Fibroblast of lung (primary cell): ENCODE data around the gene GBP7. TPM values are rescaled to one million over a fixed set of nuclear protein-coding genes. Genes with fewer than 3 reads are reported as not detected.
"Not testable (repeated sequence)": the region's sequence is repeated elsewhere in the genome, so short reads cannot be mapped to it uniquely, and the experiment has no call there.

Experiments
- DNase-seq, 2 donors: peaks; one replicate each; pipeline versions ENCODE4 v3.0.0 to v3.0.0-alpha.2; 2010; ENCODE audit warnings: low read depth in 2 of 2
- H2AFZ ChIP-seq: 2 replicates; pipeline ENCODE4 v1.5.1; 2012; ENCODE audit warnings: low read length, control low read depth, inconsistent platforms
- H3K27ac ChIP-seq: 2 replicates; pipeline ENCODE4 v1.5.1; 2011; ENCODE audit warnings: low read length, control low read depth; ENCODE audit not compliant: insufficient read depth
- H3K27me3 ChIP-seq: 2 replicates; pipeline ENCODE4 v1.5.1; 2011; ENCODE audit warnings: mild to moderate bottlenecking, low read length; ENCODE audit not compliant: control insufficient read depth, insufficient read depth
- H3K36me3 ChIP-seq: 2 replicates; pipeline ENCODE4 v1.5.1; 2011; ENCODE audit warnings: low read length; ENCODE audit not compliant: control insufficient read depth, insufficient read depth
- H3K4me1 ChIP-seq: 2 replicates; pipeline ENCODE4 v1.5.1; 2011; ENCODE audit warnings: low read length; ENCODE audit not compliant: control insufficient read depth, insufficient read depth; ENCODE audit errors: extremely low read depth
- H3K4me2 ChIP-seq: 2 replicates; pipeline ENCODE4 v1.5.1; 2011; ENCODE audit warnings: low read length, control low read depth; ENCODE audit not compliant: insufficient read depth; ENCODE audit errors: extremely low read depth
- H3K4me3 ChIP-seq, 4 experiments: fragments of 200-600 bp in 1 of 4; sonication (generic) in 1 of 4; replicated peaks in 1 of 4; 2 replicates each; pipeline ENCODE4 v1.5.1; 2011 to 2016; ENCODE audit warnings: low read length in 4 of 4, low read depth in 3 of 4, mild to moderate bottlenecking in 3 of 4, control low read depth in 2 of 4, inconsistent platforms in 1 of 4, mixed read lengths in 1 of 4; ENCODE audit not compliant: insufficient read depth in 1 of 4; ENCODE audit errors: control extremely low read depth in 1 of 4
- H3K79me2 ChIP-seq: 2 replicates; pipeline ENCODE4 v1.5.1; 2012; ENCODE audit warnings: mild to moderate bottlenecking, low read length, inconsistent platforms; ENCODE audit not compliant: control insufficient read depth, insufficient read depth
- H3K9ac ChIP-seq: 2 replicates; pipeline ENCODE4 v1.5.1; 2011; ENCODE audit warnings: mild to moderate bottlenecking, low read length, control low read depth; ENCODE audit not compliant: insufficient read depth
- H3K9me3 ChIP-seq: 2 replicates; pipeline ENCODE4 v1.5.1; 2012; ENCODE audit warnings: low read depth, low read length; ENCODE audit not compliant: control insufficient read depth, insufficient read depth
- H4K20me1 ChIP-seq: 2 replicates; pipeline ENCODE4 v1.5.1; 2011; ENCODE audit warnings: low read length; ENCODE audit not compliant: control insufficient read depth, insufficient read depth; ENCODE audit errors: extremely low read depth
- EZH2 ChIP-seq: IDR thresholded peaks from 2 replicates; pipeline ENCODE4 v1.5.1; 2012; ENCODE audit warnings: low read length, control low read depth, mild to moderate bottlenecking; ENCODE audit errors: missing control alignments
- polyA plus RNA-seq, 2 donors: library from polyadenylated mRNA; depleted of rRNA in 1 of 2; stranded (reverse) in 1 of 2; unstranded in 1 of 2; fragments of >200 nt; gene quantifications; 2 replicates each; pipeline ENCODE4 v1.2.1, GENCODE V29; 2011 to 2012; ENCODE audit warnings: missing spikeins in 1 of 2
- total RNA-seq: library from RNA; depleted of rRNA; stranded (reverse); fragments of >200 nt; gene quantifications from 2 replicates; pipeline ENCODE4 v1.2.1, GENCODE V29; 2014
- TF ChIP-seq, protein P1 (sequence below), 2 donors: IDR thresholded peaks in 1 of 2; conservative IDR thresholded peaks in 1 of 2; 1 replicate in 1 of 2; 2 replicates in 1 of 2; pipeline ENCODE4 v1.5.1; 2011 to 2012; ENCODE audit warnings: low read length in 2 of 2, control low read depth in 1 of 2, inconsistent platforms in 1 of 2, low read depth in 1 of 2, mild to moderate bottlenecking in 1 of 2

GBP7 gene
- total and polyA plus RNA-seq, 2 donors (not counting 1 experiment from before 2014, with no cell fraction given), result not detected

DNA sequence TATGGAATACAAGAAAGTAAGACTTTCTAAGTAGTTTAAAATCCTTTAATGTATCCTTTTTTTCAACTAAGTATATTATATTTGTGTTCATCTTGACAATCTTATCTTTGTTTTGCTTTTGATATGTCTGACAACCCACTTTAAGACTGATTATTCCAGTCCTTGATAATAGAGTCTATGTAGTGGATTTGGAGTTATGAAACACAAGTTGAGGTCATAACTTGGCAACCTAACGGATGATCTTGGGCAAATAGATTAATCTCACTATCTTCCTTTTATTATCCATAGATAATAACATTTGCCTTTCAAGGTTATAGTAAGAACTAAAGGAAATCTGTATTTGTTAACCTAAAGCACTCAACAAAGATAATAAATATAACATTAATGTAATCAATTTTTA is 45.1 kb downstream of the GBP7 start:
- Histone ChIP-seq H3K4me3 (no peak overlapping the region), H3K4me2 (no peak overlapping the region), H3K9me3 (no peaks in the 10 kb centered on the region), H3K4me1 (peaks cover 4% of the 10 kb centered on the region), H2AFZ (no peak overlapping the region), H3K27ac (no peak overlapping the region), H3K27me3 (no peaks in the 10 kb centered on the region), H4K20me1 (no peaks in the 10 kb centered on the region), H3K36me3 (no peaks in the 10 kb centered on the region), H3K79me2 (no peaks in the 10 kb centered on the region), H3K9ac (no peak overlapping the region)
- DNase-seq, result peak in 1 of 2 donors; percentile 32
- TF ChIP-seq, protein P1, sequence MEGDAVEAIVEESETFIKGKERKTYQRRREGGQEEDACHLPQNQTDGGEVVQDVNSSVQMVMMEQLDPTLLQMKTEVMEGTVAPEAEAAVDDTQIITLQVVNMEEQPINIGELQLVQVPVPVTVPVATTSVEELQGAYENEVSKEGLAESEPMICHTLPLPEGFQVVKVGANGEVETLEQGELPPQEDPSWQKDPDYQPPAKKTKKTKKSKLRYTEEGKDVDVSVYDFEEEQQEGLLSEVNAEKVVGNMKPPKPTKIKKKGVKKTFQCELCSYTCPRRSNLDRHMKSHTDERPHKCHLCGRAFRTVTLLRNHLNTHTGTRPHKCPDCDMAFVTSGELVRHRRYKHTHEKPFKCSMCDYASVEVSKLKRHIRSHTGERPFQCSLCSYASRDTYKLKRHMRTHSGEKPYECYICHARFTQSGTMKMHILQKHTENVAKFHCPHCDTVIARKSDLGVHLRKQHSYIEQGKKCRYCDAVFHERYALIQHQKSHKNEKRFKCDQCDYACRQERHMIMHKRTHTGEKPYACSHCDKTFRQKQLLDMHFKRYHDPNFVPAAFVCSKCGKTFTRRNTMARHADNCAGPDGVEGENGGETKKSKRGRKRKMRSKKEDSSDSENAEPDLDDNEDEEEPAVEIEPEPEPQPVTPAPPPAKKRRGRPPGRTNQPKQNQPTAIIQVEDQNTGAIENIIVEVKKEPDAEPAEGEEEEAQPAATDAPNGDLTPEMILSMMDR (conservative IDR thresholded peaks at IDR 0.05 in 1 of 2, IDR thresholded peaks at IDR 0.05 in 1 of 2; ENCODE audit: low read depth in 1 of 2, low read length in 2 of 2), result no peak
- no peak for TF ChIP-seq EZH2

DNA sequence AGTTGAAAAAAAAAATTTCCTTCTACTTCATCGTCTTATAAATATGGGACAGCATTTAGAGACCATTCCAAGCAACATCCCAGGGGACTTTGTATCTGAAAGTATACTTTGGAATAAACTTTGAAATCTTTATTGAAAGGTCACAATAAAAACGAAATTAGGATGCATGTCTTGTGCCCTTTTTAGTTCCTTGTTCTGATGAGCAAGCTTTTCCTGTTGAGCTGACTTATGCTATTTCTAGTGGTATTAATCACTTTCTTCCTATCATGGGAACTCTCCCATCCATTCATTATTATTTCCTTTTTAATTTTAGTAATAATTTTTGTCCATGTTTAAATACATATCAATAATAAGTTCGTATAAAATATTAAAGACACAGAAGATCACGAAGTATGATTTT is 45.9 kb downstream of the GBP7 start:
- H3K4me3 ChIP-seq, result no peak overlapping the region
- H3K27ac ChIP-seq, result no peak overlapping the region
- H3K36me3 ChIP-seq, result no peaks in the 10 kb centered on the region
- H2AFZ ChIP-seq, result no peak overlapping the region
- H3K79me2 ChIP-seq, result no peaks in the 10 kb centered on the region
- DNase-seq, result no peak
- H3K4me2 ChIP-seq, result no peak overlapping the region
- TF ChIP-seq EZH2, result no peak
- TF ChIP-seq, protein P1 (conservative IDR thresholded peaks at IDR 0.05 in 1 of 2, IDR thresholded peaks at IDR 0.05 in 1 of 2; ENCODE audit: low read depth in 1 of 2, low read length in 2 of 2), result no peak
- peaks cover 6% of the 10 kb centered on the region for H3K4me1 ChIP-seq
- no peaks in the 10 kb centered on the region for H3K9me3 ChIP-seq
- no peak overlapping the region for H3K9ac ChIP-seq
- H4K20me1 ChIP-seq, result no peaks in the 10 kb centered on the region
- H3K27me3 ChIP-seq, result no peaks in the 10 kb centered on the region

DNA sequence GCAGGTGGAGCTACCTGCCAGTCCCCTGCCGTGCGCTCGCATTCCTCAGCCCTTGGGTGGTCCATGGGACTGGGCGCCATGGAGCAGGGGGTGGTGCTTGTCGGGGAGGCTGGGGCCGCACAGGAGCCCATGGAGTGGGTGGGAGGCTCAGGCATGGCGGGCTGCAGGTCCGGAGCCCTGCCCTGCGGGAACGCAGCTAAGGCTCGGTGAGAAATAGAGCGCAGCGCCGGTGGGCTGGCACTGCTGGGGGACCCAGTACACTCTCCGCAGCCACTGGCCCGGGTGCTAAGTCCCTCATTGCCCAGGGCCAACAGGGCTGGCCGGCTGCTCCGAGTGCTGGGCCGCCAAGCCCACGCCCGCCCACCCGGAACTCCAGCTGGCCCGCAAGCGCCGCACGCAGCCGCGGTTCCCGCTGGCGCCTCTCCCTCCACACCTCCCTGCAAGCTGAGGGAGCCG is 47.8 kb downstream of the GBP7 start:
- H3K27me3 ChIP-seq, H3K4me1 ChIP-seq, H3K4me2 ChIP-seq, H3K4me3 ChIP-seq, H3K79me2 ChIP-seq, H3K9ac ChIP-seq, H3K9me3 ChIP-seq, DNase-seq, H3K27ac ChIP-seq, H4K20me1 ChIP-seq, H2AFZ ChIP-seq, H3K36me3 ChIP-seq: not testable (repeated sequence)

DNA sequence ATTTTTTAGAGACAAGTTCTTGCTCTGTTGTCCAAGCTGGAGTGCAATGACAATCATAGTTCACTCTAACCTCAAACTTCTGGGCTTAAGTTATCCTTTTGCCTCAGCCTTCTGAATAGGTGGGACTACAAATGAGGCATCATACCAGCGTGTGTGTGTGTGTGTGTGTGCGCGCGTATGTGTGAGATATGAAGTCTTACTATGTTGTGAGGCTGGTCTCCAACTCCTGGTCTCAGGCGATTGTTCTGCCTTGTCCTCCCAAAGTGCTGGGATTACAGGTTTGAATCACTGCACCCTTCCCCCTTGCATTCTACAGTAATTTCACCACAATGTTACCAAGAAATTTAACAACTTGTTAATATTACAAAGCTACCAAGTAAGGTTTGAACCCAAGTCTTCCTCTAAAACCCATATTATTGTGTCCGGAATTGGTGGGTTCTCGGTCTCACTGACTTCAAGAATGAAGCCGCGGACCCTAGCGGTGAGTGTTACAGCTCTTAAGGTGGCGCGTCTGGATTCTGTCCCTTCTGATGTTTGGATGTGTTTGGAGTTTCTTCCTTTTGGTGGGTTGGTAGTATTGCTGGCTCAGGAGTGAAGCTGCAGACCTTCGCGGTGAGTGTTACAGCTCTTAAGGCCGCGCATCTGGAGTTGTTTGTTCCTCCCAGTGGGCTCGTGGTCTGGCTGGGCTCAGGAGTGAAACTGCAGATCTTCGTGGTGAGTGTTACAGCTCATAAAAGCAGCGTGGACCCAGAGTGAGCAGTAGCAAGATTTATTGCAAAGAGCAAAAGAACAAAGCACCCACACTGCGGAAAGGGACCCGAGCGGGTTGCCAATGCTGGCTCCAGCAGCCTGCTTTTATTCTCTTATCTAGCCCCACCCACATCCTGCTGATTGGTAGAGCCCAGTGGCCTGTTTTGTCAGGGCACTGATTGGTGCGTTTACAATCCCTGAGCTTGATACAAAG is 48.9 kb downstream of the GBP7 start:
- H3K9me3 ChIP-seq, H3K4me1 ChIP-seq, H2AFZ ChIP-seq, H3K9ac ChIP-seq, H3K79me2 ChIP-seq, H3K36me3 ChIP-seq, H3K4me2 ChIP-seq, H3K4me3 ChIP-seq, H3K27ac ChIP-seq, H4K20me1 ChIP-seq, H3K27me3 ChIP-seq: not testable (repeated sequence)
- DNase-seq, result peak in 1 of 2 donors; percentile 14
